HG03354 (cell line): ENCODE measurements around the gene RAB18.
"Not testable (repeated sequence)": the region's sequence is repeated elsewhere in the genome, so short reads cannot be mapped to it uniquely, and the experiment has no call there.

Experiments used
- ATAC-seq: cut with Tn5 transposase; IDR thresholded peaks from one replicate; pipeline ENCODE4 v1.9.1; 2021; ENCODE audit warnings: mild to moderate bottlenecking; ENCODE audit not compliant: unreplicated experiment, poor library complexity, severe bottlenecking

RAB18 gene

DNA sequence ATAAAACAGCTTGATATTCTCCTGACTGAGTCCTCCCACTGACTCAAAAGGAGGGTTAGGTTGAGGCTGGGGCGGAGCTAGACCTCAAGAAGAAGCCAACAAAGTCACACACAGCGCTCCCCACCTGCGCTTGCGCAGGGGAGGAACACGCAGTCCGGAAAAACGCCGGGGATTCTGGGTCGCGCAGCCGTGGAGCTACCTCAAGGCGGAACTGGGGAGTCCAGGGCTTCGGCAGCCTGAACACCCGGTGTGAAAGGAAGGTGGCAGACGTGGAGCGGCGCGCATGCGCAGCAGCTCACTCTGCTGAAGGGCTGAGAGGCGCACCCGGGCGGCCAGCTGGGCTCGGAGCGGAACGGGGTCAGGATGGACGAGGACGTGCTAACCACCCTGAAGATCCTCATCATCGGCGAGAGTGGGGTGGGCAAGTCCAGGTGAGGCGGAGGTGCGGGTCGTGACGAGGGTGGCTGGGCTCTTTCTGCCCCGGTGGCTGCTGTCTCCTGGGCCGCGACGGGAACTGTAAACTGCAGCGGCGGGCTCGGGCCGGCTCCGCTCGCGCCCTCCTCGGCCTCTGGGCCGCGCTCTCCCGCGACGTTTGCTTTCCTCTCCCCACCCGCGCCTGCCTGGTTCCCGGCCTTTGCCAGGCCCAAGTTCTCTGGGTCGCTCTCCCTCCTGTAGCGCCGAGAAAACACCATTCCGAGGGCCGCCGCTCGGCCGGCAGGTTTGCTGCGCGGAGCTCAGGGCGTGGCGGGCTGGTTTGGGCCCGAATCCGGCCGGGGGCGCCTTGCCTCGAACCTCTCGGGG is at the start of gene RAB18:
RAB18 (plus strand) TSS at position 298 of the 801 bp plus-strand sequence; CDS start at position 364, 66 bp downstream.
- ATAC-seq = peak; percentile 96

GRCh38 chr10:27454837-27455236 is 49.3 kb upstream of the RAB18 start:
- no peak for ATAC-seq

DNA sequence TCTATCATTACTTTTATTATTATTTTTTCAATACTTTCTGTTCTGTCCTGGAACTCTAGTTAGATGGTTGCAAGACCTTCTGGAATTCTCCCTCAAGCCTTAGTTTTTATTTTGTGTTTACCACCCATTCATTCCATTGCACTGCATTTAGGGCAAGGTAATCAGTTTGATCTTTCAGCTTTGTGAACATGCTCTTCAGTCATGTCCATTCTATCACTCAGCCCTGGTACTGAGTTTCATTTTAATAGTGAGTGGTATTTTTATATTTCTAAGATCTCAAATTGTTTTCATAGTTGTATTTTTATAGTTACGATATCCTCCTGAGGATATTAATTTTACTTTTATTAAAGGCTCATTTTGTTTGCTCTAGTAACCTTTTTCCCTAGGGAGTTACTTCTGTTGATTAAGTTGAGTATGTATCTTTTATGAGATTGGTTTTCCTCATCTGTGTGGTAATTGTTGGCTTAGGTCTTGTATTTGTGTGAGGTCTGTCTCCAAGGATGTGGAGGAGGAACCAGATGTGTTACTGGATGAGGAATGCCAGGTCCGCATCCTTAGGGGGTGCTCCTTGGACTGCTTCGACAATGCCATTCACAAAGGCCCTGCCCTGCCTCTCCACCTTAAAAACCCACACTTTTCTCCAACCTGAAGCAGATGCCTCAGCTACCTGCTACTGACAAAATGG is 46.7 kb upstream of the RAB18 start:
- ATAC-seq = no peak

GRCh38 chr10:27457966-27458365 is 46.1 kb upstream of the RAB18 start:
- ATAC-seq = no peak

DNA sequence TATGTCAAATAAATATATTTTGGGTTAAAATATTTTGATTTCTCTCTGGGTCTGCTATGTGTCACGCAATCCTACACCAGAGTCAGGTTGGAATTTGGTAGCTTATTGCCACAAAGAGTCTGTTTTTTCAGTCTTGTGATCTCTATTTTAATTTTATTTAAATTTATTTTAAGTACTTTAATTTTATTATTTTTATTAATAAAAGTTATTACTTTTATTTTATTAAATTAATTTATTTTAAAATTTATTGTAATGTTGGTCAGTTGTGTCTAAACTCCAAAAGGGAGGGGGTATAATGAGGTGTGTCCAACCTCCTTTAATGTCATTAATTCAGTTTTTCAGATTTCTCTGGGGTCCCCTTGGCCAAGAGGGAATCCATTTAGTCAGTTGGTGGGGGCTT is 42.8 kb upstream of the RAB18 start:
- ATAC-seq = no peak

GRCh38 chr10:27463961-27464360 is 40.1 kb upstream of the RAB18 start:
- no peak for ATAC-seq

DNA sequence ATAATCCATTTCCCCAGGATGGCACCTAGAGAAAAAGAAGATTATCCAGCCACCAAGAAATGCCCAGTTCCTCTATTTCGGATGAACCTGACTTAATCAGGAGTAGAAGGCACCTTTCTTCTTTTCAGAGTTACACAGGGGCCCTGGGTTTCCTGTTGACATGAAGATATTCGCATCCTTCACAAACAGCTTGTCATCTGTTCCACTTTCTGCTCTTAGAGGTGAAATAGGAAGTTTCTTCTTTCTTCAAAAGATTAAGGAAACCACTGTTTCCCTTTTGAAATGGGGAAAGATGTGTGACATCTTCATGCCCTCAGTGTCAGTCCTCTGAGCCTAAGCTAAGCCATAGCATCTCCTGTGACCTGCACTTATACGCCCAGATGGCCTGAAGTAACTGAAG is 39.1 kb upstream of the RAB18 start:
- peak; percentile 85 for ATAC-seq

DNA sequence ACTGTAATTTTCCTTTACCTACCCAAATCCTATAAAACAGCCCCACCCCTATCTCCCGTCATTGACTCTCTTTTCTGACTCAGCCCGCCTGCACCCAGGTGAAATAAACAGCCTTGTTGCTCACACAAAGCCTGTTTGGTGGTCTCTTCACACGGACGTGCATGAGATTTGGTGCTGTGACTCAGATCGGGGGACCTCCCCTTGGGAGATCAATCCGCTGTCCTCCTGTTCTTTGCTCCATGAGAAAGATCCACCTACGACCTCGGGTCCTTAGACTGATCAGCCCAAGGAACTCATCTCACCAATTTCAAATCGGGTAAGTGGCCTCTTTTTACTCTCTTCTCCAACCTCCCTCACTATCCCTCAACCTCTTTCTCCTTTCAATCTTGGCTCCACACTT is 38.5 kb upstream of the RAB18 start:
- not testable (repeated sequence) for ATAC-seq

- ATAC-seq = no peak
Observed at GRCh38 chr10:27470885-27471284, 33.2 kb upstream of the RAB18 start.

- ATAC-seq = no peak
Observed at GRCh38 chr10:27474741-27475140, 29.4 kb upstream of the RAB18 start.

DNA sequence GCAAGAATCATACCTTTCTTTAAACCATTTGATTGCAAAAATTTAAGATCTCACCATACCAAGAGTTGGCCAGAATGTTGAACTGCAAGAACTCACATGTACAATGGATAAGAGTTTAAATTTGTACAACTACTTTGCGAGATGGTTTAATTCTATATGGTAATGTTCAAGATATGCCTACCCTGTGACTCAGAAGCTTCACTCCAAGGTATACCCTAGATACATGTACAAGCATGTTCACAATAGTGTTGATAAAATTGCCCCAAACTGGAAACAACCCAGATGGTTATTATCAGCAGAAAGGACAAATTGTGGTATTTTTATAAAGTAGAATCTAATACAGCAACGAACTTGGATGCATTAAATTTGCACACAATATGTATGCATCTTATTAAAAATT is 25.1 kb upstream of the RAB18 start:
- no peak for ATAC-seq

DNA sequence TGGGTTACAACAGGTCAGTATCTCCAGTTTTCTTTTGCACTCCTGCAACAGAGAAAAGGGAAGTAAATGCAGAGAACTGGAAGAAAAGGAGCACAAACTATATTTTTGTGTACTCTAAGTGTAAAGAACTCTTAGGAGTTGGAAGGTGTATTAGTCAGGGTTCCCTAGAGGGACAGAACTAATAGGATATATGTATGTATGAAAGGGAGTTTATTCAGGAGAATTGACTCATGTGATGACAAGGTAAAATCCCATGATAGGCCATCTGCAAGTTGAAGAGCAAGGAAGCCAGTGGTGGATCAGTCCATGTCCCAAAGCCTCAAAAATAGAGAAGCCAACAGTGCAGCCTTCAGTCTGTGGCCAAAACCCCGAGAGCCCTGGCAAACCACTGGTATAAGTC is 22.6 kb upstream of the RAB18 start:
- ATAC-seq = no peak

GRCh38 chr10:27482984-27483956 is 20.8 kb upstream of the RAB18 start:
- no peak for ATAC-seq

GRCh38 chr10:27485368-27485767 is 18.7 kb upstream of the RAB18 start:
- no peak for ATAC-seq

- no peak for ATAC-seq
Observed at GRCh38 chr10:27485986-27486385, 18.1 kb upstream of the RAB18 start.

GRCh38 chr10:27490807-27491206 is 13.3 kb upstream of the RAB18 start:
- no peak for ATAC-seq

DNA sequence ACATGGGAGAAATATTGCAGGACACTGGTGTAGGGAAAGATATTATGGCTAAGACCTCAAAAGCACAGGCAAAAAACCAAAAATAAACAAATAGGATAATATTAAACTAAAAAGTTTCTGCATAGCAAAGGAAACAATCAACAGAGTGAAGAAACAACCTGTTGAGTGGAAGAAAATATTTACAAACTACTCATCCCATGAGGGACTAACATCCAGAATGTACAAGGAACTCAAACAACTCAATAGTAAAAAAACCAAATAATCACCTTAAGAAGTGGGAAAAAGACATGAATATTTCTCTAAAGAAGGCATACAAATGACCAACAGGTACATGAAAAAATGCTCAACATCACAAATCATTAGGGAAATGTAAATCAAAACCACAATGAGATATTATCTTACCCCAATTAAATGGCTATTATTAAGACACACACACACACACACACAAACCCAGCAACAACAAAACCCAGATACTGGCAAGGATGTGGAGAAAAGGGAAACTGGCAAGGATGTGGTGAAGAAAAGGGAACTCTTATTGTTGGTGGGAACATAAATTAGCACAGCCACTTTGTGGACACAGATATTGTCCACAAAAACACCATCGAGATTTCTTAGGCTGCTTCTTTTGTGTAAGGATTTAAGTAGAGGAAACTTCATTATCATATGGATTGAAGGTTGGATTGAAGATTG is 9.8 kb upstream of the RAB18 start:
- no peak for ATAC-seq

- ATAC-seq = no peak
Observed at GRCh38 chr10:27496137-27496536, 8.0 kb upstream of the RAB18 start.

DNA sequence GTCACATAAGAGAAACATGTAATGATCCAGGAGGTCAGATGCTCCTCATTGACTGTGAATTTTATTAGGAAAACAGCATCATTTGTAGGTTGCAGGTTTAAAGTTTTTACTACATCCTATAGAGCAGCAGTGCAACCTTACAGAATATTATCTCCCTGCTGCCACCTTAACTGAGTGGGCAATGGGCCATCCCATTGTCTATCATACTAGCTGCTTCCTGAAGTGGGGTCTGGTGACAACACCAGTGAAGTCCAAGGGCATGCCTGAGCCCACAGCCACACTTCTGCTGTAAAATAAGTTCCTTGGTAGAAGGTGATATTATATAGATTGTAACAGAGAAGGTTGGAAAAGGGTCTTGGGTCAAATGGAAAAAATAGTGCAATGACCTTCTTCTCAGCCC is 4.0 kb upstream of the RAB18 start:
- ATAC-seq = no peak

GRCh38 chr10:27500886-27501285 is 3.2 kb upstream of the RAB18 start:
- no peak for ATAC-seq
